HEK293 (cell line): Measurements from ENCODE around the gene RING1.
A peak's percentile ranks its signal among the peaks of the same experiment; 100 is the strongest.

Experiments used
- CTCF ChIA-PET: fragments of 350-600 bp; formaldehyde crosslinking; extraction: SDS; loops from one replicate; lab custom pipeline; 2021; ENCODE audit warnings: antibody characterized with exemption; lab: Yijun Ruan, JAX
- POLR2A ChIA-PET: fragments of 300-600 bp; formaldehyde crosslinking; extraction: SDS; loops from one replicate; lab custom pipeline; 2020; ENCODE audit warnings: antibody characterized with exemption, inconsistent platforms; lab: Yijun Ruan, JAX
- H3K27ac ChIP-seq: fragments of 200-500 bp; sonication (Bioruptor generic); 2 replicates; pipeline ENCODE4 v1.5.1; 2014; ENCODE audit warnings: low read depth, low read length, control low read depth, inconsistent platforms; ENCODE audit errors: extremely low read depth
- H3K36me3 ChIP-seq, 2 experiments: fragments of 200-500 bp in 1 of 2; sonication (Bioruptor generic) in 1 of 2; 1 replicate in 1 of 2; 2 replicates in 1 of 2; pipeline ENCODE4 v1.5.1; 2014 to 2017; ENCODE audit warnings: inconsistent platforms in 2 of 2, low read length in 2 of 2; ENCODE audit not compliant: control insufficient read depth in 2 of 2, insufficient read depth in 1 of 2
- H3K4me1 ChIP-seq: fragments of 200-500 bp; sonication (Bioruptor generic); 2 replicates; pipeline ENCODE4 v1.5.1; 2014; ENCODE audit warnings: mild to moderate bottlenecking, low read length, inconsistent platforms; ENCODE audit not compliant: control insufficient read depth, insufficient read depth
- H3K4me3 ChIP-seq: 2 replicates; pipeline ENCODE4 v1.5.1; 2011; ENCODE audit warnings: low read depth, mild to moderate bottlenecking, control low read depth, low read length, moderate library complexity
- H3K9me3 ChIP-seq: fragments of 200-500 bp; sonication (Bioruptor generic); 2 replicates; pipeline ENCODE4 v1.5.1; 2014; ENCODE audit warnings: low read depth, low read length, inconsistent platforms; ENCODE audit not compliant: control insufficient read depth, insufficient read depth
- BCL11B ChIP-seq: fragments of 450-650 bp; formaldehyde crosslinking; IDR thresholded peaks from 2 replicates; pipeline ENCODE4 v1.5.1; 2016; ENCODE audit warnings: low read depth, missing biosample characterization, missing genetic modification characterization
- BCL6B ChIP-seq: fragments of 450-650 bp; formaldehyde crosslinking; IDR thresholded peaks from 2 replicates; pipeline ENCODE4 v1.5.1; 2017; ENCODE audit warnings: missing biosample characterization, missing genetic modification characterization
- HOXC10 ChIP-seq: sonication (generic); formaldehyde crosslinking; IDR thresholded peaks from 2 replicates; pipeline ENCODE4 v1.8.1; 2023; ENCODE audit warnings: mild to moderate bottlenecking, missing genetic modification reagents
- KLF1 ChIP-seq: fragments of 450-650 bp; formaldehyde crosslinking; IDR thresholded peaks from 2 replicates; pipeline ENCODE4 v1.5.1; 2016; ENCODE audit warnings: missing biosample characterization, missing genetic modification characterization
- PRDM1 ChIP-seq: fragments of 450-650 bp; formaldehyde crosslinking; IDR thresholded peaks from 2 replicates; pipeline ENCODE4; 2016; ENCODE audit warnings: missing biosample characterization, missing genetic modification characterization
- PRDM10 ChIP-seq: fragments of 450-650 bp; formaldehyde crosslinking; IDR thresholded peaks from 2 replicates; pipeline ENCODE4 v1.5.1; 2016; ENCODE audit warnings: missing biosample characterization, missing genetic modification characterization
- PRDM6 ChIP-seq: fragments of 450-650 bp; formaldehyde crosslinking; IDR thresholded peaks from 2 replicates; pipeline ENCODE4 v1.5.1; 2017; ENCODE audit warnings: missing biosample characterization, missing genetic modification characterization
- SCRT1 ChIP-seq: fragments of 450-650 bp; formaldehyde crosslinking; IDR thresholded peaks from 2 replicates; pipeline ENCODE4 v1.5.1; 2016; ENCODE audit warnings: missing biosample characterization, missing genetic modification characterization, borderline replicate concordance
- SP3 ChIP-seq: fragments of 450-650 bp; formaldehyde crosslinking; IDR thresholded peaks from 2 replicates; pipeline ENCODE4 v1.5.1; 2016; ENCODE audit warnings: missing biosample characterization, missing genetic modification characterization
- YY1 ChIP-seq: fragments of 450-650 bp; formaldehyde crosslinking; IDR thresholded peaks from 2 replicates; pipeline ENCODE4 v1.5.1; 2018; ENCODE audit warnings: missing biosample characterization, missing genetic modification characterization
- ZBTB10 ChIP-seq: fragments of 450-650 bp; formaldehyde crosslinking; IDR thresholded peaks from 2 replicates; pipeline ENCODE4 v1.5.1; 2016; ENCODE audit warnings: missing biosample characterization, missing genetic modification characterization
- ZBTB7A ChIP-seq: fragments of 450-650 bp; formaldehyde crosslinking; IDR thresholded peaks from 2 replicates; pipeline ENCODE4 v1.5.1; 2016; ENCODE audit warnings: low read depth, missing biosample characterization, missing genetic modification characterization
- ZNF140 ChIP-seq: fragments of 450-650 bp; formaldehyde crosslinking; IDR thresholded peaks from 2 replicates; pipeline ENCODE4 v1.5.1; 2016; ENCODE audit warnings: missing biosample characterization, missing genetic modification characterization
- ZNF2 ChIP-seq: fragments of 450-650 bp; formaldehyde crosslinking; IDR thresholded peaks from 2 replicates; pipeline ENCODE4 v1.5.1; 2016; ENCODE audit warnings: missing biosample characterization, missing genetic modification characterization
- ZNF239 ChIP-seq: fragments of 450-650 bp; formaldehyde crosslinking; IDR thresholded peaks from 2 replicates; pipeline ENCODE4 v1.5.1; 2016; ENCODE audit warnings: missing biosample characterization, missing genetic modification characterization
- ZNF433 ChIP-seq: fragments of 450-650 bp; formaldehyde crosslinking; IDR thresholded peaks from 2 replicates; pipeline ENCODE4 v1.5.1; 2016; ENCODE audit warnings: missing biosample characterization, missing genetic modification characterization, low read depth
- ZNF488 ChIP-seq: fragments of 450-650 bp; formaldehyde crosslinking; IDR thresholded peaks from 2 replicates; pipeline ENCODE4 v1.5.1; 2016; ENCODE audit warnings: missing biosample characterization, missing genetic modification characterization
- ZNF510 ChIP-seq: fragments of 450-650 bp; formaldehyde crosslinking; IDR thresholded peaks from 2 replicates; pipeline ENCODE4 v1.5.1; 2018; ENCODE audit warnings: mild to moderate bottlenecking, missing genetic modification characterization, missing biosample characterization; ENCODE audit not compliant: insufficient replicate concordance
- ZNF580 ChIP-seq: fragments of 450-650 bp; formaldehyde crosslinking; IDR thresholded peaks from 2 replicates; pipeline ENCODE4 v1.5.1; 2016; ENCODE audit warnings: missing biosample characterization, missing genetic modification characterization
- ZNF654 ChIP-seq: fragments of 450-650 bp; formaldehyde crosslinking; IDR thresholded peaks from 2 replicates; pipeline ENCODE4 v1.5.1; 2016; ENCODE audit warnings: low read depth, missing biosample characterization, missing genetic modification characterization
- ZNF660 ChIP-seq: fragments of 450-650 bp; IDR thresholded peaks from 2 replicates; pipeline ENCODE4 v1.5.1; 2018; ENCODE audit warnings: missing biosample characterization, mild to moderate bottlenecking, missing genetic modification characterization
- ZNF704 ChIP-seq: fragments of 450-650 bp; formaldehyde crosslinking; IDR thresholded peaks from 2 replicates; pipeline ENCODE4 v1.5.1; 2016; ENCODE audit warnings: missing biosample characterization, missing genetic modification characterization
- ZNF747 ChIP-seq: fragments of 450-650 bp; formaldehyde crosslinking; IDR thresholded peaks from 2 replicates; pipeline ENCODE4 v1.5.1; 2016; ENCODE audit warnings: missing biosample characterization, missing genetic modification characterization
- ZNF830 ChIP-seq: fragments of 450-650 bp; IDR thresholded peaks from 2 replicates; pipeline ENCODE4 v1.5.0; 2018; ENCODE audit warnings: missing biosample characterization, missing genetic modification characterization, low read depth, mild to moderate bottlenecking, moderate library complexity
- ZNF843 ChIP-seq: fragments of 450-650 bp; formaldehyde crosslinking; IDR thresholded peaks from 2 replicates; pipeline ENCODE4 v1.5.1; 2016; ENCODE audit warnings: missing biosample characterization, missing genetic modification characterization

The RING1 gene

GRCh38 chr6:33247977-33248642 is 39.8 kb downstream of the RING1 start:
- H3K4me1 ChIP-seq: peaks cover 12% of the 10 kb centered on the region
- no peaks in the 10 kb centered on the region for H3K9me3 ChIP-seq
- peaks cover 14 to 20% of the 10 kb centered on the region in 2 experiments; a peak in 2 of 3 replicates for H3K36me3 ChIP-seq
- POLR2A ChIA-PET: interaction anchor here (0.5 to 4.8 kb wide), 22 partner anchors 12 to 277 kb away, joined by 3 to 65 read pairs (median 8); partner anchors contain the start of genes B3GALT4, HSD17B8, PFDN6 and RGL2
- peak overlapping the region; percentile 34 for H3K4me3 ChIP-seq
- CTCF ChIA-PET: interaction anchor here (0.5 to 6.1 kb wide), 60 partner anchors 9 to 801 kb away, joined by 3 to 76 read pairs (median 6); partner anchors contain the start of genes HSD17B8 and RING1
- H3K27ac ChIP-seq: peak overlapping the region; percentile 88
- no peak for TF ChIP-seq SCRT1 (tag by site-specific recombination)
- no peak for TF ChIP-seq PRDM1
- no peak for TF ChIP-seq KLF1 (tag by site-specific recombination)
- TF ChIP-seq ZNF580 (tag by site-specific recombination): no peak
- TF ChIP-seq ZNF830 (tag by site-specific recombination): no peak
- peak; percentile 92 for TF ChIP-seq ZNF654 (tag by site-specific recombination)
- no peak for TF ChIP-seq BCL6B (tag by site-specific recombination)
- no peak for TF ChIP-seq ZNF704 (tag by site-specific recombination)
- TF ChIP-seq ZNF488 (tag by site-specific recombination): no peak
- TF ChIP-seq SP3 (tag by site-specific recombination): peak; percentile 26
- TF ChIP-seq ZNF140 (tag by site-specific recombination): no peak
- TF ChIP-seq ZNF510 (tag by site-specific recombination): no peak
- TF ChIP-seq ZNF239: no peak
- TF ChIP-seq ZNF2: no peak; the same call in 1 of the 2 replicates
- TF ChIP-seq ZNF843 (tag by site-specific recombination): no peak
- TF ChIP-seq ZBTB7A (tag by site-specific recombination): no peak
- TF ChIP-seq ZNF660 (tag by site-specific recombination): peak; percentile 71; the same call in 1 of the 2 replicates
- TF ChIP-seq ZBTB10 (tag by site-specific recombination): peak; percentile 41; the same call in 1 of the 2 replicates
- no peak for TF ChIP-seq YY1 (tag by site-specific recombination)
- TF ChIP-seq HOXC10 (CRISPR knock-in tag): no peak
- no peak for TF ChIP-seq PRDM6 (tag by site-specific recombination)
- TF ChIP-seq PRDM10: peak; percentile 34; the same call in 1 of the 2 replicates
- TF ChIP-seq ZNF433 (tag by site-specific recombination): no peak
- no peak for TF ChIP-seq ZNF747
- no peak for TF ChIP-seq BCL11B (tag by site-specific recombination)
